Measurements from ENCODE around the gene SEC14L1. TPM values are rescaled to one million over a fixed set of nuclear protein-coding genes. Genes with fewer than 3 reads are reported as not detected.

The SEC14L1 gene
- total RNA-seq, 1 donor from 2014 or later, result 144 TPM

GRCh38 chr17:77140166-77140877 lies 447 bp upstream of the SEC14L1 start:
- peak; percentile 97 for ATAC-seq
- H3K27me3 ChIP-seq, result no peaks in the 10 kb centered on the region
- H3K4me3 ChIP-seq, result peak overlapping the region; percentile 75
- intact Hi-C loops (cut with DNase I), result loop anchor here (10.0 kb wide), 2 partner anchors 46 to 64 kb away; no protein-coding TSS in a partner anchor
- peak; percentile 100 for DNase-seq
- peaks cover 34% of the 10 kb centered on the region for H3K4me1 ChIP-seq
- peak overlapping the region; percentile 91 for H3K27ac ChIP-seq
- peaks cover 22% of the 10 kb centered on the region for H3K36me3 ChIP-seq
- TF ChIP-seq CTCF (IDR thresholded peaks at IDR 0.05), result no peak
- H3K9me3 ChIP-seq, result no peaks in the 10 kb centered on the region

- Histone ChIP-seq H3K4me1 (peaks cover 50% of the 10 kb centered on the region), H3K27ac (peak overlapping the region; percentile 88)
- intact Hi-C loops (cut with DNase I), result loop anchor here (10.0 kb wide), 2 partner anchors 47 to 63 kb away; no protein-coding TSS in a partner anchor
These were observed 1.2 kb downstream of the SEC14L1 start for GRCh38 chr17:77141846-77142449.

GRCh38 chr17:77142689-77143088 lies 1.9 kb downstream of the SEC14L1 start:
- H3K27me3 ChIP-seq, result no peaks in the 10 kb centered on the region
- no peak for TF ChIP-seq CTCF (IDR thresholded peaks at IDR 0.05)
- DNase-seq (no peak), ATAC-seq (no peak)
- H3K9me3 ChIP-seq, result no peaks in the 10 kb centered on the region
- H3K27ac ChIP-seq, result peak overlapping the region; percentile 88
- intact Hi-C loops (cut with DNase I), result loop anchor here (10.0 kb wide), 2 partner anchors 48 to 62 kb away; no protein-coding TSS in a partner anchor
- peaks cover 53% of the 10 kb centered on the region for H3K4me1 ChIP-seq
- H3K36me3 ChIP-seq, result peaks cover 33% of the 10 kb centered on the region
- peak overlapping the region; percentile 75 for H3K4me3 ChIP-seq

More at GRCh38 chr17:77141846-77142449, 1.2 kb downstream of the SEC14L1 start:
- TF ChIP-seq CTCF (IDR thresholded peaks at IDR 0.05), result no peak
- Histone ChIP-seq H3K27me3 (no peaks in the 10 kb centered on the region), H3K36me3 (peaks cover 26% of the 10 kb centered on the region), H3K9me3 (no peaks in the 10 kb centered on the region), H3K4me3 (peak overlapping the region; percentile 75)
- DNase-seq (no peak), ATAC-seq (no peak)

- Histone ChIP-seq H3K4me3 (peak overlapping the region; percentile 75), H3K4me1 (peaks cover 59% of the 10 kb centered on the region), H3K36me3 (peaks cover 37% of the 10 kb centered on the region), H3K27ac (peak overlapping the region; percentile 88), H3K27me3 (no peaks in the 10 kb centered on the region), H3K9me3 (no peaks in the 10 kb centered on the region)
- TF ChIP-seq CTCF (IDR thresholded peaks at IDR 0.05), result no peak
- DNase-seq, result no peak
- intact Hi-C loops (cut with DNase I), result loop anchor here (10.0 kb wide), 2 partner anchors 49 to 61 kb away; no protein-coding TSS in a partner anchor
- no peak for ATAC-seq
These were observed 2.5 kb downstream of the SEC14L1 start for GRCh38 chr17:77143306-77143705.

- Histone ChIP-seq H3K36me3 (peaks cover 37% of the 10 kb centered on the region), H3K4me3 (peak overlapping the region; percentile 75), H3K4me1 (peaks cover 66% of the 10 kb centered on the region), H3K27ac (peak overlapping the region; percentile 88), H3K9me3 (no peaks in the 10 kb centered on the region), H3K27me3 (no peaks in the 10 kb centered on the region)
- no peak for TF ChIP-seq CTCF (IDR thresholded peaks at IDR 0.05)
- ATAC-seq, result no peak
- no peak for DNase-seq
- intact Hi-C loops (cut with DNase I), result loop anchor here (10.0 kb wide), 2 partner anchors 49 to 61 kb away; no protein-coding TSS in a partner anchor
These were observed 3.5 kb downstream of the SEC14L1 start for GRCh38 chr17:77144227-77144626.

Data from upper lobe of right lung (tissue), 1 donor.